GM21529 (cell line): Measurements from ENCODE around the gene NR1D2.
"Not testable (repeated sequence)": the region's sequence is repeated elsewhere in the genome, so short reads cannot be mapped to it uniquely, and the experiment has no call there.

Source experiments
- ATAC-seq: cut with Tn5 transposase; IDR thresholded peaks from one replicate; pipeline ENCODE4 v1.9.1; 2021; ENCODE audit not compliant: unreplicated experiment

The NR1D2 gene

GRCh38 chr3:23944861-23945662 lies at the start of gene NR1D2:
Gene NR1D2, plus strand, starts transcription at chr3:23945286. Its CDS starts 293 bp downstream, at chr3:23945579.
- ATAC-seq, result peak; percentile 57

- ATAC-seq, result no peak
These were observed 44.3 kb upstream of the NR1D2 start for GRCh38 chr3:23900744-23901143.

- no peak for ATAC-seq
These were observed 40.5 kb upstream of the NR1D2 start for GRCh38 chr3:23904545-23904944.

GRCh38 chr3:23909341-23909740 lies 35.7 kb upstream of the NR1D2 start:
- ATAC-seq, result no peak

GRCh38 chr3:23911397-23911796 lies 33.7 kb upstream of the NR1D2 start:
- no peak for ATAC-seq

- ATAC-seq, result not testable (repeated sequence)
These were observed 32.8 kb upstream of the NR1D2 start for GRCh38 chr3:23912335-23912734.

- ATAC-seq, result no peak
These were observed 31.9 kb upstream of the NR1D2 start for GRCh38 chr3:23913182-23913581.

- peak; percentile 16 for ATAC-seq
These were observed 31.0 kb upstream of the NR1D2 start for GRCh38 chr3:23913873-23914743.

GRCh38 chr3:23915537-23916108 lies 29.5 kb upstream of the NR1D2 start:
- no peak for ATAC-seq

- peak; percentile 46 for ATAC-seq
These were observed 28.8 kb upstream of the NR1D2 start for GRCh38 chr3:23916152-23916885.

- peak; percentile 94 for ATAC-seq
These were observed 28.0 kb upstream of the NR1D2 start, which contains the start of the genes NKIRAS1 and RPL15 for GRCh38 chr3:23916886-23917678. Gene NKIRAS1, minus strand, starts transcription at chr3:23916990. Its CDS starts 6,086 bp downstream, at chr3:23910904. Gene RPL15, plus strand, starts transcription at chr3:23917132. Its CDS starts 728 bp downstream, at chr3:23917860.

GRCh38 chr3:23917679-23918303 lies 27.3 kb upstream of the NR1D2 start:
- ATAC-seq, result not testable (repeated sequence)

- not testable (repeated sequence) for ATAC-seq
These were observed 26.8 kb upstream of the NR1D2 start for GRCh38 chr3:23918331-23918730.

GRCh38 chr3:23919628-23920027 lies 25.5 kb upstream of the NR1D2 start:
- no peak for ATAC-seq

GRCh38 chr3:23920151-23920655 lies 24.9 kb upstream of the NR1D2 start:
- ATAC-seq, result no peak

- no peak for ATAC-seq
These were observed 24.0 kb upstream of the NR1D2 start for GRCh38 chr3:23921052-23921511.

- no peak for ATAC-seq
These were observed 21.3 kb upstream of the NR1D2 start for GRCh38 chr3:23923786-23924185.

- ATAC-seq, result no peak
These were observed 18.8 kb upstream of the NR1D2 start for GRCh38 chr3:23926246-23926645.

GRCh38 chr3:23926736-23927135 lies 18.4 kb upstream of the NR1D2 start:
- ATAC-seq, result no peak
